GM21390 (cell line): ENCODE measurements around the gene EP400.

Experiments
- ATAC-seq: cut with Tn5 transposase; IDR thresholded peaks from one replicate; pipeline ENCODE4 v1.9.1; 2021; ENCODE audit not compliant: unreplicated experiment

Gene EP400

GRCh38 chr12:131923260-131923659, 26.5 kb upstream of the EP400 start:
- ATAC-seq = peak; percentile 79

- ATAC-seq = no peak
Observed at GRCh38 chr12:131927110-131928079, 22.3 kb upstream of the EP400 start.

GRCh38 chr12:131928080-131928710, 21.5 kb upstream of the EP400 start:
- peak; percentile 2 for ATAC-seq

- peak; percentile 58 for ATAC-seq
Observed at GRCh38 chr12:131928711-131929580, 20.8 kb upstream of the EP400 start, which contains the start of gene PUS1. PUS1 (plus strand) TSS chr12:131929276; CDS start chr12:131929723, 447 bp downstream.

- no peak for ATAC-seq
Observed at GRCh38 chr12:131929581-131930456, 19.9 kb upstream of the EP400 start.

GRCh38 chr12:131930510-131930909, 19.2 kb upstream of the EP400 start:
- no peak for ATAC-seq

GRCh38 chr12:131933387-131933786, 16.4 kb upstream of the EP400 start:
- ATAC-seq = no peak

- ATAC-seq = no peak
Observed at GRCh38 chr12:131934535-131934934, 15.2 kb upstream of the EP400 start.

GRCh38 chr12:131938082-131938481, 11.7 kb upstream of the EP400 start:
- ATAC-seq = no peak

- no peak for ATAC-seq
Observed at GRCh38 chr12:131939007-131939406, 10.7 kb upstream of the EP400 start.

GRCh38 chr12:131940141-131940547, 9.6 kb upstream of the EP400 start:
- ATAC-seq = no peak

GRCh38 chr12:131941116-131941986, 8.4 kb upstream of the EP400 start:
- no peak for ATAC-seq

GRCh38 chr12:131941987-131942341, 7.8 kb upstream of the EP400 start:
- no peak for ATAC-seq

- no peak for ATAC-seq
Observed at GRCh38 chr12:131942671-131943070, 7.1 kb upstream of the EP400 start.

GRCh38 chr12:131943389-131943788, 6.4 kb upstream of the EP400 start:
- ATAC-seq = no peak

GRCh38 chr12:131943876-131944275, 5.9 kb upstream of the EP400 start:
- ATAC-seq = no peak

GRCh38 chr12:131944601-131945251, 5.0 kb upstream of the EP400 start:
- ATAC-seq = no peak

GRCh38 chr12:131946757-131947156, 3.0 kb upstream of the EP400 start:
- no peak for ATAC-seq
